ENCODE data around the gene UPK2.
"Not testable (repeated sequence)": the region's sequence is repeated elsewhere in the genome, so short reads cannot be mapped to it uniquely, and the experiment has no call there.

UPK2 gene

DNA sequence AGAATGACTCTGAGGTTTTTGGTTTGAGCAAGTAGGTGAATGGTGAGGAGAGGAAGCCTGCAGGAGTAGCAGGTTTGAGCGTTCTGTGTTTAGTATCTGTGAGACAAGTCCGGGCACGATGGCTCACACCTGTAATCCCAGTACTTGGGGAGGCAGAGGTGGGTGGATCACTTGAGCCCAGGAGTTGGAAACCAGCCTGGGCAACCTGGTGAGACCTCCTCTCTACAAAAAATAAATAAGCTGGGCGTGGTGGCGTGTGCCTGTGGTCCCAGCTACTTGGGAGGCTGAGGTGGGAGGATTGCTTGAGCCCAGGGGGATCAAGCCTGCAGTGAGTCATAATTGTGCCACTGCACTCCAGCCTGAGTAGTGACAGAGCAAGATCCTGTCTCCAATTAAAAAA, 32.2 kb downstream of the UPK2 start:
- DNase-seq (ENCODE audit: low read depth) = no peak

GRCh38 chr11:118991486-118992038, 35.5 kb downstream of the UPK2 start:
- not testable (repeated sequence) for DNase-seq (ENCODE audit: low read depth)

GRCh38 chr11:118996926-118997626, 41.0 kb downstream of the UPK2 start:
- peak; percentile 4 for DNase-seq (ENCODE audit: low read depth)

DNA sequence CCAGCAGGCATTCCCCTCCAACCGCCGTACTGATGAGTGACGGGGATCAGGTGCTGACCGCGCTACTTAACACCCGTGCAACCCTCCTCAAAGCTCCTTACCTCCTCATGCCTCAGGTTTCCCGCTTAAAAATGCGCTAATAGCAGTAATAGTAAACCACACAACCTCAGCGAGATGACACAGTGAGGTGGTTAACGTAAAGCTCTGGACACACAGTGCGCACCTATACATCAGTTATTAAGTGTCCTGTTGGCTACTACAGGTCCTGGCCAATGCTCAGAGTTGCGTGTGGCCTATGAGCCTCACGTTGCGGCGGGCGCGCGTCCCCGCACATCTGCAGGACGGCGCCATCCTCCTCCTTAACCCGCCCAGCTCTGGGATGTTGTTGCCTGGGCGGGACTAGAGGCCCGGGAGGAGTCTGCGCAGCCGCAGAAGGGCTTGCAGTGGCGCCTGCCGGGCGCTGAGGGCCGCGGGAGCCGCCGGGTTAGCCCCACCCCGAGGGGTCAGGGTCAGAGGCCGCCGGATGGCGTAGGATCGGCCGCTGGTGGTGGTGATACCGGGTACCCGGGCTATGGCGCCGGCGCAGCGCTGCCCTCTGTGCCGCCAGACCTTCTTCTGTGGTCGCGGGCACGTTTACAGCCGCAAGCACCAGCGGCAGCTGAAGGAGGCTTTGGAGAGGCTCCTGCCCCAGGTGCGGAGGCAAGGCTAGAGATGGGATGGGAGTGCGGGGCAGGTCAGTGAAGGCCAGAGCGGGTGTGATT, 41.7 kb downstream of the UPK2 start, which contains the start of gene CENATAC:
Gene CENATAC, plus strand, starts transcription at position 512 of the 761 bp plus-strand sequence. Its CDS starts 60 bp downstream, at position 572.
- DNase-seq (ENCODE audit: low read depth) = peak; percentile 93

DNA sequence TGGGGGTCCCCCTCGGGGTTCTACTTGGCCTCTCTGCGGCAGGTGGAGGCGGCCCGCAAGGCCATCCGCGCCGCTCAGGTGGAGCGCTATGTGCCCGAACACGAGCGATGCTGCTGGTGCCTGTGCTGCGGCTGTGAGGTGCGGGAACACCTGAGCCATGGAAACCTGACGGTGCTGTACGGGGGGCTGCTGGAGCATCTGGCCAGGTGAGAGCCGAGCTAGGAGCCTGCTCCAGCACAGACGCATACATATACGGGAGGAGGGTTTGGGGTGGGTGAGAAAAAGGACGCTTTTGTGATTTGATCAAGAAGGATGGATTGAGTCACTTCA, 42.3 kb downstream of the UPK2 start:
- no peak for DNase-seq (ENCODE audit: low read depth)

- DNase-seq (ENCODE audit: low read depth) = no peak
Measured at GRCh38 chr11:118998822-118999221, 42.7 kb downstream of the UPK2 start.

- no peak for DNase-seq (ENCODE audit: low read depth)
Measured at GRCh38 chr11:119000906-119001305, 44.8 kb downstream of the UPK2 start.

DNA sequence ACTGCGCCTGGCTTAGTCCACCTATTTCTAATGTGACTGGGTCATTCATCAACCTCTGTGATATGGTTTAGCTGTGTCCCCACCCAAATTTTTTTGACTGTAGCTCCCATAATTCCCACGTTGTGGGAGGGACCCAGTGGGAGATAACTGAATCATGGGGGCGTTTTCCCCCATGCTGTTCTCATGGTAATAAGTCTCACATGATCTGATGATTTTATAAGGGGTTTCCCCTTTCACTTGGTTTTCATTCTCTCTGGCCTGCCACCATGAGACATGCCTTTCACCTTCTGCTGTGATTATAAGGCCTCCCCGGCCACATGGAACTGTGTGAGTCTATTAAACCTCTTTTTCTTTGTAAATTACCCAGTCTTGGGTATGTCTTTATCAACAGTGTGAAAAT, 50.6 kb downstream of the UPK2 start:
- DNase-seq (ENCODE audit: low read depth) = no peak
